DMS153 treated with DMSO at 0.1 percent for 48 hours (cell line): Measurements from ENCODE around the gene COL12A1.
A peak's percentile ranks its signal among the peaks of the same experiment; 100 is the strongest.
"Not testable (repeated sequence)": the region's sequence is repeated elsewhere in the genome, so short reads cannot be mapped to it uniquely, and the experiment has no call there.

ENCODE experiments used
- DNase-seq: peaks from one replicate; lab custom pipeline; 2025; ENCODE audit not compliant: unreplicated experiment; lab: John Stamatoyannopoulos, UW

Gene COL12A1

GRCh38 chr6:75213112-75213511 lies 7.3 kb upstream of the COL12A1 start:
- no peak for DNase-seq

GRCh38 chr6:75211920-75212590 lies 6.2 kb upstream of the COL12A1 start:
- no peak for DNase-seq

GRCh38 chr6:75210885-75211739 lies 5.3 kb upstream of the COL12A1 start:
- DNase-seq, result peak; percentile 76

DNA sequence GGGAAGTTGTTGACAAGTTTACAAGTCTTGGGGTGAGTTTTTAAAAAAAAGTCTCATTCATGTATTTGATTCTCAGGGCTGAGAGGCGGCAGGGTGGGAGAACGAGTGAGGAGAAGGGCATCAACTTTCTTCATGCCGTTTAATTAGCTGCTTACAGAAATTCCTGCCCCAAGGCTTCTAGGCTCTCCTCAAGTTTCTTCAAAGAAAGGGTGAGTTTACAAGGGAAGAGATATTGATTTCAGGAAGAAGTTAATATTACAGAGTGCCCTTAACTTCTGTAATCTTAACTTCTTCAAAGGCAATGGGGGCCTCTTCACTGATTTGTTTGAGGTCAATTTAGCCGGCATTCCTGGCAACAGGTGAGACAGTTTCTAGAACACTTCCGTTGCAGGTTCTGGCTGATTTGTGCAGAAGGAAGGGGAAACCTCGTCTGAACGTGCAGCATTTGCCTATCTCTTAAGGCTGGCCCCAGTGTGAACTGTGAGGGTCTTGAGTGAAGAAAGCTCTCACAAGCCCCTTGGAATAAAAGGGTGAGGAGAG lies 3.4 kb upstream of the COL12A1 start:
- DNase-seq, result no peak

DNA sequence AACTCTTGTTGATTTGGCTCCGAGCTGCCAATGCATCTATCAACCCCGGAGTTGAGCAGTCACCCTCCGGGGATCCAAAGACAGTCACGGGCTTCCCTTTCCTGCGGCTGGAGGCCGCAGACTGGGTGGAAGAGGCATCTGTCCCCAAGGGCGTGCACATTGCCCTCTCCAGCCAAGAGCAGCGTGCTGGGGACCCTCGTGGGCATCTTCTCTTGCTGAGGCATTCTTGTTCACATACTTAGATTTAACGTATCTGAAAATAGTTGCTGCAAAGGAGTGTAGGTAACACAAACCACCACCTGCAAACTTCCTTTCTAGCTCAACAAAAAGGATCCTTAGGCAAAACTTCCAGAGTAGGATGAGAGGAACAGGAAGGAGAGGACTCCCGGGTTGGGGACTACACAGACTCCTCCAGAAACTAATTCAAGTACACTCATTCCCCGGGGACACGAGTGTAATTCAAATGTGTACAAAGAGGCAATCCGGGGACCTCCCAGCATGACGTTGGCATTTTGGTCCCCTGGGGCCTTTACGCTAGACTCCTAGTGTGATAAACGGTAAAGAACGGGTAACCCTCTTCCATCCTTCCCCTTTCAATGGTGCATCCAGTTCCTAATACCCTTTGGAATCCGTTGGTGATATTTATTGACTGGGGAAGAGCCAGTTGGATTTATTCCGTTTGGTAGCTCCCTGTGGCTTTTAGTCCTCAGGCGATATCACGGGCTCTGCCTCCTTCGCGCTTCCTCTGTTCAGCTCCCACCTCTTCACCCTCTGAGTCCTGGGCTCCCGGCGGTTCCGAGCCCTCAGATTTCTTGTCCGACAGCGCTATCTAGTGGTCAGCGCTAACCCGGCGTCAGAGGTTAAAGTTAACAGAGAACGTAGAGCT lies 2.7 kb upstream of the COL12A1 start:
- DNase-seq, result peak; percentile 84

- no peak for DNase-seq
Measured at GRCh38 chr6:75206576-75207342, 906 bp upstream of the COL12A1 start.

- peak; percentile 61 for DNase-seq
Measured at GRCh38 chr6:75204959-75205775, 686 bp downstream of the COL12A1 start.

GRCh38 chr6:75204217-75204958 lies 1.5 kb downstream of the COL12A1 start:
- peak; percentile 79 for DNase-seq

DNA sequence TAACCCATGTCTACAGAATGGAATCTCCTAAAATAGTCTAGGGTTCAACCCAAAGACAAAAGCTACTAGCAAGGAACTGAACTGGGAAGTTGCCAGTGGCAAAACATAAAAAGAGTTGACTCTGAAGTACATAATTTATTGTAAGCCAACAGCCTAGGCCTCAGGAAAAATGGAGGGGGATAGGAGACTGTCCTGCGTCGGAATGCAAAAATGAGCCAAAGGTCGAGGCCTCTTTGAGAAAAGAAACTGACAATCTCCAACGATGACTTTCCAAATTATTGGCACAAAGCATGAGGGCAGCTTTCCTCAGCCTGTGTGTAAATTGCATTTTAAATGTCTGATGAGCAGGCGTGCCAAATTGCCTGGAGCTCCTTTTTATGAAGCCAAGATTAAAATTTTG lies 2.1 kb downstream of the COL12A1 start:
- DNase-seq, result no peak

DNA sequence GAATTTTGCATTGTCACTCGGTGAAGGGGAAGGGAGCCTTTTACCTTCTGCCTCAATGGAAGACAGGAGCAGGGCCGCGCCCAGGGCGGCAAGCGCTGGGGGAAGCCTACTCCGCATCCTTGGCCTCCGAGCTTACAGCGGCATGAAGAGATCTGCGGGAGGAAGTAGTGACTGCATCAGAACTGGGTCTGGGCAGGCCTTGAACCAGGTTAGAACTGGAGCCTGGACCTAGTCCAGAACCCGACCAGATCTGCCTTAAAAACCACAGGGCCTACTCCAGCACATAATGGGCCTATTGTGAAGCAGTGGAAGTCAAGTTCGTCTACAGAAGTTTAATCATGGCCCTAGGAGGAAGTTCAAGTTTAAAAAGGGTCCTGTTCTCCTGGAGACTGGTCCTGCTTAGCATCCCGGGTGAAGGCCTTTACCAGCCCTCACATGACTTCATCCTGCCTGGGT lies 3.1 kb downstream of the COL12A1 start:
- DNase-seq, result no peak

DNA sequence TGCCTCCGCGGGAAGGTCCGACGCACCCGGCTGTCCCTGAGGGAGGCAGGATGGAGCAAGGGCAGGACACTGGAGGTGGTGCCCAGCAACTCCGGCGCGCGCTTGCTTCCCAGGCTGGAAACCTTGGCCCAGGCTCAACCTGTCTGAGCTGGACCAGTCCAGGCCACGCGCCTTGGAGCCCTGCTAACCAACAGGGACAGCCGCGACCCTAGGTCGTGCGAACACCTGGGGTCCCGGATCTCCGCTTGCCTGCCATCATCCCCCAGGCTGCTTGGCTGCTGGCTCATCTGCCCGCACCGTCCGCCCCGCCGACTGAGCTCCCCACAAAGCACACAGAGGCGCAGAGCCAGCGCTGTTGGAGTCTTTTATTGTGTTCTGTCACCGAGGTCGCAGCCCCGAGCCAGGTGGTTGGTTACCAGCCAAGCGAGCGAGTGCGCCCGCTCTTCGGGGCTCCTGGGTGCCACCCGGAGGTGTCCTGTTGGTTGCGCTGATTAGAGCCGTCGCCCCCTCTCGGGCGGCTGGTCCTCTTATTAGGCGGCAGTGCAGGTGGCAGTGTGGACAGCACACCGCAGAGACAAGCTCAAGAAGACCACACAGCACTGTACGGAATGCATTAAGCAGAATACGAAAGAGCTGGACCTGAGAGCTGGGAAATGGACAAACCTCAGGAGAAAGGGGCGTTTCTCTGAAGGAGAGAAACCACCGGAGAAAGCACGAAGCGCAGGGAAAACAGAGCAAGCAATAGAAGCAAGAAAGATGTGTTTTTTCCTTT lies 3.8 kb downstream of the COL12A1 start:
- no peak for DNase-seq

- DNase-seq, result no peak
Measured at GRCh38 chr6:75201021-75201420, 4.8 kb downstream of the COL12A1 start.

DNA sequence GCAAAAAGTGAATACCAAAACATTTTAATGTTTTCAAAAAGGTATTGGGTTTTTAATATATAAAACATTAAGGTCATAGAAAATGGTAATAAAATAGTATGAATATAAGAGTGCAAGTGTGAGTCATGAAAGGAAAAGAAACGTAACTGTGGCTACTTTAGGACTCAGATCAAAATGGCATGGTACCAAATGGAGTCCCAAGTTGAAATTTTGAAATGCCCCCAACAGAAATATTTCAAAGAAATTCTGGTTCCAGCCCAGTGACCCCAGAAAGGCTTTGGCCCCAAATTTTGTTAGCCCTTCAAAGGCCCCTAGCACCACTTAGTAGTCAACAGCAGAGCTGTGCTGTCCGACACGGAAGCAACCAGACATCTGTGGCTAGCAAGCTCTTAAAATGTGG lies 6.0 kb downstream of the COL12A1 start:
- no peak for DNase-seq

- no peak for DNase-seq
Measured at GRCh38 chr6:75196081-75196687, 9.7 kb downstream of the COL12A1 start.

DNA sequence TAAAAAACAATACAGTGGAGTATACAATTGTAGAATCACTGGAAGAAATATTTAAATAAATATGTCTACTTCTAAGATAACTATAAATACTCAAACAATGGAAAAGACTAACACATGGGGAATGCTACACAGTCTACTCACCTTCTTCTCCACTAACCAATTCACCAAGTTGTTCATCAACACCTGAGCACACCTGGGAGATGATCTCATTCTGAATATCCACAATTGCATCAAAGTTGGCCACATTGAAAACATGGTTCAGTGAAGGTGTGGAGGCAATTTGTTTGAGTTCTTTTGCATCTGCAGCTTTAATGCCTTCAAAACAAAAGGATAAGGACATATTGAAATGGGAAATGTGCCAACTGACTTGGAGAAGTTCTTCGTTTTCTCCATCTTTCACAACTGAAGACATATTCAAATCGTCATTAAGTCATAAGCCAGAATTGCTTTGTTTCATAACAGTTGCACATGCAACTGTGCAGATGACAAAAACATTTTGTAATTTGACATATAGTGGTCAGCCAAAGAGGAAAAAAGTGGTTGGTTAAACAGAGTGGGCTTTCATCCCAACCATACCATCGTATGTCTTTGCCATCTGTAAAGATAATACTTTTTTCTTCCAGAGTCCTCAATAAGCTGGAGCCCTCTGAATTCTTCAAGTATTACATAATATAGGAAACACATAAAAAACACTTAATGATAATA lies 17.5 kb downstream of the COL12A1 start:
- no peak for DNase-seq

DNA sequence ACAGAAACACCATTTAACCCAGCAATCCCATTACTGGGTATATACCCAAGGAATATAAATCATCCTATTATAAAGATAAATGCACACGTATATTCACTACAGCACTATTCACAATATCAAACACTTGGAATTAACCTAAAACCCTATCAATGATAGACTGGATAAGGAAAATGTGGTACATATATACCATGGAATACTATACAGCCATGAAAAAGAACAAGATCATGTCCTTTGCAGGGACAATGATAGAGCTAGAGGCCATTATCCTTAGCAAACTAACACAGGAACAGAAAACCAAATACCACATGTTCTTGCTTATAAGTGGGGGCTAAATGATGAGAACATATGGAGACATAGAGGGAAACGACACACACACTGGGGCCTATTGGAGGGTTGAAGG lies 19.3 kb downstream of the COL12A1 start:
- DNase-seq, result not testable (repeated sequence)

DNA sequence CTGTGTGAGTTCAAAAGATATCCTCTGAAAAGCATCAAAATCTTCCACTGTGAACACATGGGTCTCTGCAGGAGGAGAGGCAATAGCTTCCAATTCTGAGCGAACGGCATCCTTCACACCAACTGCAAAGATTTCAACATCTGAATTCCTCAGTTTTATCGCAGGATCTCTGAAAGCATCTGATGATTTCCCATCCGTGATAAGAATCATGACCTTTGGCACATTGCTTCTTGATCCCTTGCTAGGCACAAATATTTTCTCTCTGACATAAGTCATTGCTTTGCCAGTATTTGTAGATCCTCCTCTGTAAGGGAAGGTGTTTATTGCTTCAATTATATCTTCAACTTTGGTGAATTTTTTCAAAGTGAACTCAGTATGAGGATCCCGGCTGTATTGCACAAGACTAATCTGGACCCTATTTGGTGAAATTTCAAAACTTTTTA lies 22.7 kb downstream of the COL12A1 start:
- DNase-seq, result no peak
